Measurements from ENCODE around the gene AUTS2.
"Not testable (repeated sequence)": the region's sequence is repeated elsewhere in the genome, so short reads cannot be mapped to it uniquely, and the experiment has no call there.

AUTS2 gene

DNA sequence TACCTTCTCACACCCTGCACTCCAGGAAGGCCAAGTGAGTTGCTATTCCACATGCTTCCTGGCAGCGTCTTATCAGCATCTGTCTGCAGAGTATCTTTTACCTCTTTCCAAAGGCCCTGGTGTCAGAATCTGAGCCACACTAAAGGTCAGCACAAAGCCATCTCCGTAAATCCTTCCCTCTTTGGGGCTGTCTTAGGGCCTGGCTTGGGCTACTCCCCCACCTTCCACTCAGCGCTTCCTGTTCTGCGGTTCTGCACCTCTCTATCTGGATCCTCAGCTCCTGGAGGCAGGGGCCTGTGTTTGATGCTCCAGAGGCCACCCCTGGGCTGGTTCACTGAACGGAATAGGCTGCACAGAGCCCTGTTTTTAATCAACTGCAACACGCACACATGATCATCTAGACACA is 1198.8 kb downstream of the AUTS2 start:
- no peaks in the 10 kb centered on the region; the same call in 1 of the 2 replicates for H3K9me3 ChIP-seq (ENCODE audit: control insufficient read depth, insufficient read depth, low read length)
- no peak overlapping the region for H3K4me3 ChIP-seq (ENCODE audit: low read length)
- H3K36me3 ChIP-seq (ENCODE audit: control insufficient read depth, insufficient read depth, low read length): peaks cover 8% of the 10 kb centered on the region; the same call in 1 of the 2 replicates
- no peaks in the 10 kb centered on the region for H3K4me1 ChIP-seq (ENCODE audit: control insufficient read depth, insufficient read depth, low read length)
- no peaks in the 10 kb centered on the region for H3K27me3 ChIP-seq (ENCODE audit: control insufficient read depth, insufficient read depth, low read length)
- no CpG with 5 or more reads among the region's 6 CpGs for WGBS (ENCODE audit: insufficient coverage, insufficient read length)
- no peak for DNase-seq (ENCODE audit: low read depth, low spot score)
- no peak overlapping the region for H3K27ac ChIP-seq (ENCODE audit: low read length)

GRCh38 chr7:70799841-70800405 is 1201.6 kb downstream of the AUTS2 start:
- WGBS (ENCODE audit: insufficient coverage, insufficient read length): no CpG with 5 or more reads among the region's 4 CpGs
- DNase-seq (ENCODE audit: low read depth, low spot score): no peak
- H3K27me3 ChIP-seq (ENCODE audit: control insufficient read depth, insufficient read depth, low read length): no peaks in the 10 kb centered on the region
- peaks cover 3% of the 10 kb centered on the region; the same call in 1 of the 2 replicates for H3K36me3 ChIP-seq (ENCODE audit: control insufficient read depth, insufficient read depth, low read length)
- H3K4me3 ChIP-seq (ENCODE audit: low read length): no peak overlapping the region
- no peaks in the 10 kb centered on the region for H3K4me1 ChIP-seq (ENCODE audit: control insufficient read depth, insufficient read depth, low read length)
- H3K9me3 ChIP-seq (ENCODE audit: control insufficient read depth, insufficient read depth, low read length): no peaks in the 10 kb centered on the region; the same call in 1 of the 2 replicates
- no peak overlapping the region for H3K27ac ChIP-seq (ENCODE audit: low read length)

- WGBS (ENCODE audit: insufficient coverage, insufficient read length): no CpG with 5 or more reads among the region's 7 CpGs
- no peak overlapping the region for H3K27ac ChIP-seq (ENCODE audit: low read length)
- no peak overlapping the region for H3K4me3 ChIP-seq (ENCODE audit: low read length)
- DNase-seq (ENCODE audit: low read depth, low spot score): no peak
- no peaks in the 10 kb centered on the region for H3K4me1 ChIP-seq (ENCODE audit: control insufficient read depth, insufficient read depth, low read length)
- no peaks in the 10 kb centered on the region for H3K27me3 ChIP-seq (ENCODE audit: control insufficient read depth, insufficient read depth, low read length)
- H3K36me3 ChIP-seq (ENCODE audit: control insufficient read depth, insufficient read depth, low read length): peaks cover 3% of the 10 kb centered on the region; the same call in 1 of the 2 replicates
- no peaks in the 10 kb centered on the region; the same call in 1 of the 2 replicates for H3K9me3 ChIP-seq (ENCODE audit: control insufficient read depth, insufficient read depth, low read length)
Measured at GRCh38 chr7:70805360-70805759, 1207.1 kb downstream of the AUTS2 start.

DNA sequence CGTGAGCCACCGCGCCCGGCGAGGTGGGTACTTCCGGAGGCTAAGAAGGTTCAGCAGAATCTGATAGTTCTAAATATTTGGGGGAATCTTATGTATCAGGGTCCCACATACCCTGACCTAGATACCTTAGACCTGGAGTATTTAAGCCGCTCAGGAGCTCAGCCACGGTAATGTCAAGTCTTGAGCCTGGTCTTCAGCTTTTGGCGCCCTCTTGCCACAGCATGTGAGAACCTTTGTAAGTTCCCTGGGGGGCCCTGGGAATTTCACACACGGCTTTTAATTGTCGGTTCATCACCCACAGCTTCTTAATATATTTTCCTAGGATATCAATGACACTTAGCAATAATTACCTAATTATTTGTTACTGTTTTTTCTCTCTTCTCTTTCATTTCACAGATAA is 1209.4 kb downstream of the AUTS2 start:
- no peaks in the 10 kb centered on the region for H3K4me1 ChIP-seq (ENCODE audit: control insufficient read depth, insufficient read depth, low read length)
- no CpG with 5 or more reads among the region's 11 CpGs for WGBS (ENCODE audit: insufficient coverage, insufficient read length)
- H3K4me3 ChIP-seq (ENCODE audit: low read length): no peak overlapping the region
- no peak overlapping the region for H3K27ac ChIP-seq (ENCODE audit: low read length)
- no peaks in the 10 kb centered on the region for H3K27me3 ChIP-seq (ENCODE audit: control insufficient read depth, insufficient read depth, low read length)
- H3K36me3 ChIP-seq (ENCODE audit: control insufficient read depth, insufficient read depth, low read length): no peaks in the 10 kb centered on the region
- no peak for DNase-seq (ENCODE audit: low read depth, low spot score)
- H3K9me3 ChIP-seq (ENCODE audit: control insufficient read depth, insufficient read depth, low read length): no peaks in the 10 kb centered on the region

GRCh38 chr7:70808876-70809275 is 1210.6 kb downstream of the AUTS2 start:
- no CpG with 5 or more reads among the region's 6 CpGs for WGBS (ENCODE audit: insufficient coverage, insufficient read length)
- H3K4me3 ChIP-seq (ENCODE audit: low read length): no peak overlapping the region
- no peaks in the 10 kb centered on the region for H3K36me3 ChIP-seq (ENCODE audit: control insufficient read depth, insufficient read depth, low read length)
- H3K27ac ChIP-seq (ENCODE audit: low read length): no peak overlapping the region
- no peaks in the 10 kb centered on the region for H3K4me1 ChIP-seq (ENCODE audit: control insufficient read depth, insufficient read depth, low read length)
- DNase-seq (ENCODE audit: low read depth, low spot score): no peak
- no peaks in the 10 kb centered on the region for H3K27me3 ChIP-seq (ENCODE audit: control insufficient read depth, insufficient read depth, low read length)
- no peaks in the 10 kb centered on the region for H3K9me3 ChIP-seq (ENCODE audit: control insufficient read depth, insufficient read depth, low read length)

DNA sequence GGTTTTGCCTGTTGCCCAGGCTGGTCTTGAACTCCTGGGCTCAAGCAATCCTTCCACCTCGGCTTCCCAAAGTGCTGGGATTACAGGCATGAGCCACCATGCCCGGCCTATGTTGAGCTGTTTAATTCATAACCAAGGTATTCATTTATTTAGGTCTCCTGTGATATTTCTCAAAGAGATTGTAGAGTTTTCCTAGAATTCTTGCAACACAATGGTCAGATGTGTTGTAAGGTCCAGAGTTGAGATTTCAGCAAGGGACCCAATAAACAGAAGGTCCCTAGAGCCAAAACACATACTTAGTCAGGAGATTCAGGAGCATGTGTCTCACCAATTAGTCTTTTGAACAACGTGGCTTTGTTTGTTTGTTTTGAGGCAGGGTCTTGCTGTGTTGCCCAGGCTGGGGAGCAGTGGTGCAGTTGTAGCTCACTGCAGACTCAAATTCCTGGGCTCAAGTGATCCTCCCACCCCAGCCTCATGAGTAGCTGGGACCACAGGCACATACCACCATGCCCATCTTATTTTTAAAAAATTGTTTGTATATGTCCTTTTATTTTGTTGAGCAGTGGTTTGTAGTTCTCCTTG is 1212.4 kb downstream of the AUTS2 start:
- no peak for DNase-seq (ENCODE audit: low read depth, low spot score)
- Histone ChIP-seq H3K4me1 (ENCODE audit: control insufficient read depth, insufficient read depth, low read length) (no peaks in the 10 kb centered on the region), H3K4me3 (ENCODE audit: low read length) (no peak overlapping the region), H3K36me3 (ENCODE audit: control insufficient read depth, insufficient read depth, low read length) (no peaks in the 10 kb centered on the region), H3K27ac (ENCODE audit: low read length) (no peak overlapping the region), H3K27me3 (ENCODE audit: control insufficient read depth, insufficient read depth, low read length) (no peaks in the 10 kb centered on the region), H3K9me3 (ENCODE audit: control insufficient read depth, insufficient read depth, low read length) (no peaks in the 10 kb centered on the region)
- no CpG with 5 or more reads among the region's 3 CpGs for WGBS (ENCODE audit: insufficient coverage, insufficient read length)

GRCh38 chr7:70812511-70812910 is 1214.2 kb downstream of the AUTS2 start:
- Histone ChIP-seq H3K36me3 (ENCODE audit: control insufficient read depth, insufficient read depth, low read length) (no peaks in the 10 kb centered on the region), H3K4me1 (ENCODE audit: control insufficient read depth, insufficient read depth, low read length) (no peaks in the 10 kb centered on the region), H3K4me3 (ENCODE audit: low read length) (no peak overlapping the region), H3K27ac (ENCODE audit: low read length) (no peak overlapping the region), H3K27me3 (ENCODE audit: control insufficient read depth, insufficient read depth, low read length) (no peaks in the 10 kb centered on the region), H3K9me3 (ENCODE audit: control insufficient read depth, insufficient read depth, low read length) (no peaks in the 10 kb centered on the region)
- no CpG with 5 or more reads among the region's 3 CpGs for WGBS (ENCODE audit: insufficient coverage, insufficient read length)
- DNase-seq (ENCODE audit: low read depth, low spot score): no peak

GRCh38 chr7:70822490-70822889 is 1224.2 kb downstream of the AUTS2 start:
- not testable (repeated sequence) for H3K4me3 ChIP-seq (ENCODE audit: low read length); H3K4me1 ChIP-seq (ENCODE audit: control insufficient read depth, insufficient read depth, low read length); H3K27ac ChIP-seq (ENCODE audit: low read length); H3K36me3 ChIP-seq (ENCODE audit: control insufficient read depth, insufficient read depth, low read length); DNase-seq (ENCODE audit: low read depth, low spot score); H3K27me3 ChIP-seq (ENCODE audit: control insufficient read depth, insufficient read depth, low read length); H3K9me3 ChIP-seq (ENCODE audit: control insufficient read depth, insufficient read depth, low read length)
- WGBS (ENCODE audit: insufficient coverage, insufficient read length): no CpG with 5 or more reads among the region's 6 CpGs

- H3K4me3 ChIP-seq (ENCODE audit: low read length): no peak overlapping the region
- no peaks in the 10 kb centered on the region; the same call in 1 of the 2 replicates for H3K27me3 ChIP-seq (ENCODE audit: control insufficient read depth, insufficient read depth, low read length)
- peaks cover 4% of the 10 kb centered on the region; the same call in 1 of the 2 replicates for H3K4me1 ChIP-seq (ENCODE audit: control insufficient read depth, insufficient read depth, low read length)
- no peak overlapping the region for H3K27ac ChIP-seq (ENCODE audit: low read length)
- no peaks in the 10 kb centered on the region for H3K9me3 ChIP-seq (ENCODE audit: control insufficient read depth, insufficient read depth, low read length)
- WGBS (ENCODE audit: insufficient coverage, insufficient read length): no CpG with 5 or more reads among the region's 29 CpGs
- H3K36me3 ChIP-seq (ENCODE audit: control insufficient read depth, insufficient read depth, low read length): no peaks in the 10 kb centered on the region
- peak; percentile 70 for DNase-seq (ENCODE audit: low read depth, low spot score)
Measured at GRCh38 chr7:70829221-70830059, 1231.2 kb downstream of the AUTS2 start.

GRCh38 chr7:70830060-70830395 is 1231.8 kb downstream of the AUTS2 start:
- no peak for DNase-seq (ENCODE audit: low read depth, low spot score)
- no CpG with 5 or more reads among the region's 7 CpGs for WGBS (ENCODE audit: insufficient coverage, insufficient read length)

More at GRCh38 chr7:70830060-70830395, 1231.8 kb downstream of the AUTS2 start:
- Histone ChIP-seq H3K36me3 (ENCODE audit: control insufficient read depth, insufficient read depth, low read length) (no peaks in the 10 kb centered on the region), H3K4me3 (ENCODE audit: low read length) (no peak overlapping the region), H3K27me3 (ENCODE audit: control insufficient read depth, insufficient read depth, low read length) (no peaks in the 10 kb centered on the region; the same call in 1 of the 2 replicates), H3K9me3 (ENCODE audit: control insufficient read depth, insufficient read depth, low read length) (no peaks in the 10 kb centered on the region), H3K27ac (ENCODE audit: low read length) (no peak overlapping the region), H3K4me1 (ENCODE audit: control insufficient read depth, insufficient read depth, low read length) (peaks cover 4% of the 10 kb centered on the region; the same call in 1 of the 2 replicates)
